Activated CD4-positive, alpha-beta T cell treated with anti-CD3 and anti-CD28 coated beads, Interleukin-2, amount 50 U/mL, for 48 hours (primary cell): ENCODE measurements around the gene MB.
"Not testable (repeated sequence)": the region's sequence is repeated elsewhere in the genome, so short reads cannot be mapped to it uniquely, and the experiment has no call there.

Experiments used
- DNase-seq, 2 experiments: peaks; one replicate each; pipeline ENCODE4 v3.0.0-alpha.2; 2020

Gene MB

GRCh38 chr22:35617137-35617755 lies at the start of gene MB:
MB (minus strand) TSS chr22:35617329; CDS start chr22:35617257, 72 bp downstream.
- DNase-seq, result no peak

GRCh38 chr22:35666699-35667098 lies 49.6 kb upstream of the MB start:
- DNase-seq, result not testable (repeated sequence)

DNA sequence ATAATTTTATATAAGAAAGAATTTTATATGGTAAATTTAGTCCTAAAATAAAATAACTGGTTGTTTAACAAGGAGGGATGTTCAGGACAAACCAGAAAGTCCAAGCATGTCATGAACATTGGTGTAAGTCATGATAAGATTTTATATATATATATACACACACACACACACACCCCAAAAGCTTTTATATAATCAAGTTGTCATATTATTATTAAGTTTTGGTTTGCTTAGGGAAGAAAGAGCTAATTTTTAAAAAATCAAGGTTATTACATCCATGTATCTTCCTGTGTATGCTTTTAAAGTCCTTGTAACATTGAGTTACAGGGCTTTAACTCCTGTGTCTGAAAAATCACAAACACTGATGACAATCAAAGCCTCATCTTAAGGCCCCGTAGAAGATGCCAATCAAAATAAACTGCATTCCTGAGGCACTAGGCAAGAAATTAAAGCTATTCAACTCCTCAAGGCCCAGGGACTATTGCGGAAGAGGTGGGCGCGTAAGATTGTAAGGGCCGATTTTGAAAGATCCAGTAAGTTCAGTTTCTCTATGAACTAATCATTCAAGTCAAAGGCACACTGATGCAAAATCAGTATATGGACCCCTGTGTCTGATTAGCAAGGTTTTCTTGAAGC lies 47.9 kb upstream of the MB start:
- DNase-seq, result no peak

DNA sequence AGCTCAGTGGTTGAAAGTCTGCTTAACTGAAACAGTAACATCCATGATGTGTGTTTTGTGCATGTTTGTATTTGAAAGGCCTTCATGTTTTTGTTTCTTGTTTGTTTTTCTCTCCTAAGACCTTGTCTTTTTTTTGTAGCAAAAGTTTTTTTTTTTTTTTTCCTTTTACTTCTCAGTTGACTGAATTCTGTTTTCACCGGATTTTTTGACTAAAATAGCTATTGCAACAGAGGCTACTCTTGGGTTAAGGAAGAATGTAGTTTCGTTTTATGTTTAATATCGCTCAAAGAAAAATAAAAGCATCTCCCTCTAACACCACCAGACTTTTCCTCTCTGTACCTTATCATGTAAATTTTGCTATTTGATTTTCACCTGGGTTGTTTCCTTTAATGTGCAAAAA lies 46.2 kb upstream of the MB start:
- no peak for DNase-seq

DNA sequence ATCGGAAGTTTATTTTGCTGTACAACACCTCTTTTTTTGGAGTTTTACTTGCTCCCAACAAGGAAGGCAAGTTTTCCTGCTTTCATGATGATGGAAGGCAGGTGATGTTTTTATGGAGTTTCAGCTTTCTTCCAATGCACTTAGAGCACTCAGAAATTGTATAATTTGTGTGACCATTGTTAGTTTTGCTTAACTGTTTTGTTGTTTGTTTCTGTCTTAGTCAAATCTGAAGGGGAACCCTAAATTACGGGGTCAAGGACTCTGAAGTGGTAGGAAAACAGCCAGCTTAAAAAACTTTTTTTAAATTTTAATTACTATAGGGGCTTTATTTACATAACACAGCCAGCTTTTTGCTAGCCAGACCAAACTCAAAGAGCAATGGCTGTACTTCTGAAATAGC lies 45.8 kb upstream of the MB start:
- no peak for DNase-seq

DNA sequence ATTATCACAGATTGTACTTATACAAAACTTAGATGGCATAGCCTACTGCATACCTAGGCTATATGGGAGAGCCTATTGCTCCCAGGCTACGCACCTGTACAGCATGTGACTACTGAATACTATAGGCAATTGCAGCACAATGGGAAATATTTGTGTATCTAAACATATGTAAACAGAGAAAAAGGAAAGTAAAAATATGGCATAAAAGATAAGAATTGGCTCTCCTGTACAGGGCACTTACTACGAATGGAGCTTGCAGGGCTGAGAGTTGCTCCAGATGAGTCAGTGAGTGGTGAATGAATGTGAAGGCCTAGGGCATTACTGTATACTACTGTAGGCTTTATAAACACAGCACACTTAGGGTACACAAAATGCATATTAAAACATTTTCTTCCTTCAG lies 44.3 kb upstream of the MB start:
- no peak for DNase-seq

DNA sequence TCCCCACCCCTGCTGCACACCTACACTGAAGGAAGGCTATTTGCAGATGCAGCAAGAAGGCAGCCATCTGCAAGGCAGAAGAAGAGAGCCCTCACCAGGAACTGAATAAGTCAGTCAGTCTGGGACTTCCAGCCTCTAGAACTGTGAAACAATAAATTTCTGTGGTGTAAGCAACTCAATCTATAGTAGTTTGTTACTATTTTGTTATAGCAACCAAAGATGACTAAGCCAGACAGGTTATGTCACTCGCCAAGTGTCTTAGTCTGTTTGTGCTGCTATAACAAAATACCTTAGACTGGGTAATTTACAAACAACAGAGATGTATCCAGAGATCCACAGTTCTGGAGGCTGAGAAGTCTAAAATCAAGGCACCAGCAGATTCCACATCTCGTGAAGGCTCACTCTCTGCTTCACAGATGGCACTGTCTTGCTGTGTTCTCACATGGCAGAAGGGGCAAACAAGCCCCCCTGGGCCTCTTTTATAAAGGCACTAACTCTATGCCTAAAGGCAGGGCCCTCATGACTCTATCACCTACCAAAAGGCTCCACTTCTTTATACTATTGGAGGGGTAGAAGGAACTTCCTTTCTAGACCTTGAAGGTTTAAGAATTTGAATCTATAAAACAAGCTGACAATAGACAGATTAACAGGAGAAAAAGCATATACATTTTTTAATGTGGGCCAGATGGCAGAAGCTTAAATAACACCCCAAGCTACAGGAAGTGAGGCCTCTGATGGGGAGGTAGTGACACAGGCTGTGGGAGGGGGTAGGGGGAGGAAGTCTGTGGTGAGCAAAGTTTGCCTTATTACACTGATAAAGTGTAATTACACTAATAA lies 43.4 kb upstream of the MB start:
- DNase-seq, result peak; percentile 39 to 43

DNA sequence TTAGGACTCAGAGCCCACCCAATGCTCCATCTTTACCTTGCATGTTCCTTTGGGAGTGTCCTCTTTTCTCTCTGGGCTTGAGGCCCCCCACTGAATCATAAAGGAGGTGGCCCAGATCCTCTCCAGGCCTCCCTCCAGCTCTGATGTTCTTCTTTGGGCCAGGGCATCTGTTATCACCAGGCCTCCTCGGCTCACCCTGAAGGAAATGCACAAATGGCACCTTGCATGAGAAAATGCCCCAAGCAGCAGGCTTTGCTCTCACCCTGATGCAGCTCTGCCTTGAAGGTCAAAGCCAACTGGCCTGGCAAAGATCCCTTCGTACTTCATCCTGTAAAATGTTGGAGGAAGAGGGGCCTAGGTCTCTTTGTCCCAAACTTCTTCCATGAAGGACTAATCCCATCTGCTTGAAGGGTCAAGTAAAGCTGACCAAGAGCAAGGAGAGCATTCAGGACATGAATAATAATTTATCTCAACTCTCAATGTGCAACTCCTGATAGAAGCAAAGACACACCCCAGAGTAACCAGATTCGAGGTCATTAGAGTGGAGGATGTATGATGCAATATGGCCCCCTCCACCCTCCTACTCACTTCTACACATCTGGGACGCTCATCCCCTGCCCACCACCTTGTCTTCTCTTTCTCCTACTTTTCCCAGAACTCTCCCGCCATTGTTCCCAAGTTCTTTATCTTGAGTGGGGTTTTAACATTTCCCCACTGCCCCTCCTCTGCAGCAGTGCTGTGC lies 40.6 kb upstream of the MB start:
- DNase-seq, result no peak

DNA sequence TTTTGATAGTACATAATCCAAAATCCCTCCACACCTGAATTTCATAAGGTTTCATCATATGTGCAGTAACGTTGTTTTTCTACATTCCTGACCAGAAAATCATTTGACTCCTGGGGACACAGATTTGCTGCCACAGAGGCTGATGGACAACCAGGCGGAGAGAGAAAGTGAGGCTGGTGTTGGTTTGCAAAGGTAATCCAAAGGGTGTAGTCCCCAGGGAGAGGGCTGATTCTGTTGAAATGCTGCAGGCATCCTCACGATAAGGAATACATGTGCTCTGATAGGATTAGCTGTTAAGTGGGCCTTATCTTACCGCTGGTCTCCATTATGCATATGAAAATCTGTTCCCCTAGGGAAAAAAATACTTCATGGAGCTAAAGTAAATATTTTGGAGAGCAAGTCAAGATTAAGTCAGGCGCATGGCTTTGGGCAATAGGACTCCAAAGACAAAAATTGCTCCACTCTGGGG lies 39.2 kb upstream of the MB start:
- no peak for DNase-seq

DNA sequence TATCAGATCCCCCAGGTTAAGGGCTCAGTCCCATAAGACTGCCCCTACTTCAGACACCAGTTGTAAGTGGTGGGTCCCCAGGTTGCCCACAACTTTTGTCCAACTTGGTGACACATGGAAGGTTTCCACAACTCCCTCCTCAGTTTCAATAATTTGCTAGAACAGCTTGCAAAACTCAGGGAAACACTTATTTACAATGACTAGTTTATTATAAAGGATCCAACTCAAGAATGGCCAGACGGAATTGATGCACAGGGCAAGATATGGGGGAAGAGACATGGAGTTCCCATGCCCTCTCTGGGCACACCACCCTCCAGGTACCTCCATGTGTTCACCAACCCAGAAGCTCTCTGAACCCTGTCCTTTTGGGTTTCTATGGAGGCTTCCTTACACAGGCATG lies 36.7 kb upstream of the MB start:
- no peak for DNase-seq

DNA sequence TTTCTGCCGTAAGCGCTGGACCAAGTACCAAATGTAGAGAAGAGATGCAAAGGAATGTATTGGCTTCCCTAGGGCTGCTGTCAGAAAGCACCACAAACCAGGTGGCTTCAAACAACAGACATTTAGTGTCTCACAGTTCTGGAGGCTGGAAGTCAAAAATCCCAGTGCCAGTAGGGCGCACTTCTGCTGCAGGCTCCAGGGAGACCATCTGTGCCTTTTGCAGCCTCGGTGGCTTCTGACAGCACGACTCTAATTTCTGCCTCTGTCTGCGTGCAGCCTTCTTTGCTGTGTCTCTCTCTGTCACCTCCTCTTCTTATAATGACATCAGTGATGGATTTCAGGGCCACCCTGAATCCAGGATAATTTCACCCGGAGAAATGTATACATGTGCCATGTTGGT lies 34.0 kb upstream of the MB start:
- DNase-seq, result no peak

- DNase-seq, result no peak
Measured at GRCh38 chr22:35649636-35650250, 32.6 kb upstream of the MB start.

DNA sequence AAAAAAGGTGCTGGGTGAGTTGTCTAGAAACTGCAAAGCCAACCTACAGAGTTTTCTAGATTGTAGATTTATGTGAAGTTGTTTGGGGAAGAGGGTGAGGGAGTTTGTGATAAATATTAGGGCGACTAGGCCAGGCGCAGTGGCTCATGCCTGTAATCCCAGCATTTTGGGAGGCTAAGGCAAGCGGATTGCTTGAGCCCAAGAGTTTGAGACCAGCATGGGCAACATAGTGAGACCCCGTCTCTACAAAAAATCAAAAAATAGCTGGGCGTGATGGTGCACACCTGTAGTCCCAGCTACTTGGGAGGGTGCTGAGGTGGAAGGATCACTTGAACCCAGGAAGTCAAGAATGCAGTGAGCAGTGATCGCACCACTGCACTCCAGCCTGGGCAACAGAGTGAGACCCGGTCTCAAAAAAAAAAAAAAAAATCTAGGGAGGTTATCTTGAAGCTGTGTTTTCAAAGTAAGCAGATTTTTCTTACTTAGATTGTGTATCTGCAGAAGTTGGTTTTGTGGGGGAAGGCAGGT lies 32.0 kb upstream of the MB start:
- DNase-seq, result no peak

DNA sequence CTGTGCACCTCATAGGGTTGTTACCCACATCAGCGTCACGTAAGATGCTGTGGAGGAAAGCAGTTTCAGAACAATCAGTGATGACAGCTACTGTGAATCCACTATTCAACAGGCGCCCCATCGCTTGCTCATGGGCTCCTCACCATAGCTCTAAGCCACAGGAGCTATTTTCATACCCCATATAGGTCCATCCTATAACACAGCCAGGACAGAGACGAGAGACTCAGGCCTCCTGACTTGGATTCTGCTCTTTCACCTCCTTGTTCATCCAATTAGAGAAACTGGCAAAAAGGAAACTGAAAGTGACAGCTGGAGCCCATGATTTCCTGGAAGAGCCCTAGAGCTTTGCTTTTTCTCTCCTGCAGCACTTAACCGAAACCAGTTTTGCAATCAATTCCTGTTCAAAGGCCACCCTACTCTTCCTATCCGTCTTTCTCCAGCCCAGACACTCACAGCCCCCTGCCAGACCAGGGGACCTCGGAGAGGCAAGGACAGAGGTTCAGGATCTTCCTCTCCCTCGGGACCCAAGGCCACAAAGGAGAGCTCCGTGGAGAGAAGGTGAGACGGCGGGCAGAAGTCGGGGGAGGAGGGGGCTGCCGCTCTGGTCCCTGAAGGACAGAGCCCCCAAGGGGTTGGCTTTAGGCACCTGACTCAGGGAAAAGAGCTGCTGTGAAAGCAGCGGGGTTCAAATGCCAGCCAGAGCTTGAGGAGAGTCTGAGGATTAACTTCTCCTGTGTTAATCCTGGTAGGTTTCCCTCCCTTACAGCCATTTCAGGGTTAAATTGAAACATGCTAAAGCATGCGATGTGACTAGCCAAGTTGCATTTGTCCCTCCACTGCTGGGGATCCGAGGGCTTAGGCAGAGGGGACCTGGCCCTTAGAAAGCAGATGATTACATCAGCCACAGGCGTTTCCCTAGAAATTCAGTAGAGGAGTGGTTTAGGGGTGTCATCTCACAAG lies 31.2 kb upstream of the MB start, which contains the start of gene APOL6:
Gene APOL6, plus strand, starts transcription at position 381 of the 960 bp plus-strand sequence. CDS start 7,980 bp downstream, outside the sequence.
- peak; percentile 59 to 67 for DNase-seq

DNA sequence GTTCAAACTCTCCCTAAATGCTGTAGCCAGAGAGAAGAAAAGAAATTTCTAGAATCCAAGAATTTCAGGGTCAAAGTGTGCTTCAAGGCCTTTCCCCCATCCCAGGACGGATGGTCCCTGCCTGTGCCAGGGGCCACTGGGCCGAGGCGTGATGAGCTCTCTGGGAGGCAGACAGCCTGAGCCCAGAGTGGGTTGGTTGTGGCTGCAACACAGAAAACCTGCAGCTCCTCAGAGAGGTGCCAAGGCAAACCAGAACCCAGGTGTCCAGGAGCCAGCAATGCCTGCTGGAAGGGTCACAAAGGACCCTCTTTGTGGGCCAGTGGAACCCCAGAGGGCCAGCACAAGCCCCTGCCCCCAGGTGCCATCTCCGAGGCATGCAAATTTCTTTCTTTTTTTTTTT lies 28.5 kb upstream of the MB start:
- no peak for DNase-seq

GRCh38 chr22:35643991-35644390 lies 26.9 kb upstream of the MB start:
- peak in 1 of 2 experiments; percentile 2 for DNase-seq

GRCh38 chr22:35642305-35642741 lies 25.2 kb upstream of the MB start:
- DNase-seq, result peak in 1 of 2 experiments; percentile 1

- DNase-seq, result no peak
Measured at GRCh38 chr22:35641494-35642120, 24.5 kb upstream of the MB start.

- DNase-seq, result no peak
Measured at GRCh38 chr22:35638410-35638809, 21.3 kb upstream of the MB start.

DNA sequence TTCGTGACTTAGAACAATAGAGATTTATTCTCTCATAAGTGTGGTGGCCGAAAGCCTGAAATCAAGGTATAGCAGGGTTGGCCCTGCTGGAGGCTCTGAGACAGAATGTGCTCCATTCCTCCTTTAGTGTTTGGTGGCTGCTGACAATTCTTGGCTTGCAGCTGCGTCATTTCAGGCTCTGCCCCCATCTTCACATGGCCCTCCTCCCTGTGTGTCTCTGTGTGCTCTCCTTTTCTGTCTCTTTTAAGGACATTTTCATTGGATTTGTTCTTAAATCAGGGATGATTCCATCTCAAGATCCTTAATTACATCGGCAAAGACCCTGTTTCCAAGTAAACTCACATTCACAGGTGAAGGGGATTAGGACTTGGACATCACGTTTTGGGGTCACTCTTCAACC lies 20.9 kb upstream of the MB start:
- no peak for DNase-seq

DNA sequence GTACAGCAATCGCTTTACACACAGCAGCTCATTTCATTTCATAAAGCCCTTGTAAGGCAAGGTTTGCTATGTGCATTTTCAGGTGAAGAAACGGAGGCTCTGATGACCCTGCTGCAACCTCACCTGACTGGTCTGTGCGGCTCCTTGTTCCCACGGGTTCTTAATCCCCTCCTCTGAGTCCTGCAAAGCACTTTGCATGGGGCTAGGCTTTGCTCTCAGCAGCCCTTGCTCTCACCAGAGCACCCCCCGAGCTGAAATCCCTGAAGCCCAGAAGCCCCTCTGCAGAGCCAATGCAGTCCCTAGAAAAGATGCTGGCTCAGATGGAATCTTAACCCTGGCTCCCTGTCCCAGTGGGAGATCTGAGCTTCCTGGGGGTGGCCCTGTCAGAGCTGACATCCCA lies 20.1 kb upstream of the MB start:
- no peak for DNase-seq
